K562 treated with DMSO at 1 percent for 12 hours (cell line): ENCODE measurements around the gene TTYH1. TPM values are rescaled to one million over a fixed set of nuclear protein-coding genes. Genes with fewer than 3 reads are reported as not detected.

Experiments
- total RNA-seq: library from RNA; unstranded; fragments of 300-600 nt; gene quantifications from 2 replicates; pipeline ENCODE4 v1.2.3, GENCODE V29; 2022; ENCODE audit not compliant: insufficient read depth

TTYH1 gene
- not detected in 2 replicates for total RNA-seq

GRCh38 chr19:54415208-54415900 is at the start of gene TTYH1:
TSS of gene TTYH1 (plus strand) at chr19:54415464. CDS start at chr19:54415553, 89 bp downstream.

GRCh38 chr19:54448774-54449700 is 33.8 kb downstream of the TTYH1 start, which contains the start of gene LENG8:
TSS of gene LENG8 (plus strand) at chr19:54449199. CDS start at chr19:54451345, 2,146 bp downstream.

GRCh38 chr19:54463531-54464043 is 48.3 kb downstream of the TTYH1 start, which contains the start of gene LENG9:
TSS of gene LENG9 (minus strand) at chr19:54463778. CDS start at chr19:54463526, 252 bp downstream.

GRCh38 chr19:54473071-54473891 is 58.0 kb downstream of the TTYH1 start, which contains the start of gene CDC42EP5:
TSS of gene CDC42EP5 (minus strand) at chr19:54473296. CDS start at chr19:54465547, 7,749 bp downstream.

Other genes with a start within 250 kb of the TTYH1 start
- gene TMC4, start 242.3 kb upstream of the TTYH1 start, total RNA-seq, result 7.6 TPM in 1 of 2 replicates, not detected in the other
- 154 and 235 TPM in 2 replicates for gene MBOAT7, start 225.9 kb upstream of the TTYH1 start, total RNA-seq
- 64.9 and 72.2 TPM in 2 replicates for gene TSEN34, start 224.2 kb upstream of the TTYH1 start, total RNA-seq
- gene RPS9, start 214.6 kb upstream of the TTYH1 start, total RNA-seq, result 5,624 and 9,005 TPM in 2 replicates
- not detected in 2 replicates for gene LILRB3, start 192.5 kb upstream of the TTYH1 start, total RNA-seq
- gene LILRA6, start 172.7 kb upstream of the TTYH1 start, total RNA-seq, result not detected in 2 replicates
- not detected in 2 replicates for gene LILRB5, start 158.2 kb upstream of the TTYH1 start, total RNA-seq
- gene LILRB2, start 134.4 kb upstream of the TTYH1 start, total RNA-seq, result not detected in 2 replicates
- 0.86 TPM in 1 of 2 replicates, not detected in the other for gene LILRA5, start 102.3 kb upstream of the TTYH1 start, total RNA-seq
- not detected in 2 replicates for gene LILRA4, start 76.3 kb upstream of the TTYH1 start, total RNA-seq
- gene LAIR1, start 50.5 kb upstream of the TTYH1 start, total RNA-seq, result 3.2 TPM in 1 of 2 replicates, not detected in the other
- 46.7 and 133 TPM in 2 replicates for gene LENG8, start 33.7 kb downstream of the TTYH1 start, total RNA-seq
- gene LENG9, start 48.3 kb downstream of the TTYH1 start, total RNA-seq, result 0.35 TPM in 1 of 2 replicates, not detected in the other
- gene CDC42EP5, start 57.8 kb downstream of the TTYH1 start, total RNA-seq, result 1.4 TPM in 1 of 2 replicates, not detected in the other
- not detected in 2 replicates for gene LAIR2, start 87.4 kb downstream of the TTYH1 start, total RNA-seq
- 7.6 and 9.8 TPM in 2 replicates for gene LILRA2, start 158.3 kb downstream of the TTYH1 start, total RNA-seq
- gene LILRA1, start 178.2 kb downstream of the TTYH1 start, total RNA-seq, result not detected in 2 replicates
- not detected in 2 replicates for gene LILRB1, start 215.0 kb downstream of the TTYH1 start, total RNA-seq
- gene LILRB4, start 247.5 kb downstream of the TTYH1 start, total RNA-seq, result not detected in 2 replicates